Breast epithelium (tissue), 4 donors: ENCODE results near the gene CTNNA3. TPM values are rescaled to one million over a fixed set of nuclear protein-coding genes. Genes with fewer than 3 reads are reported as not detected.
"Not testable (repeated sequence)": the region's sequence is repeated elsewhere in the genome, so short reads cannot be mapped to it uniquely, and the experiment has no call there.

Source experiments
- DNase-seq, 2 donors: peaks; one replicate each; pipeline ENCODE4 v3.0.0-alpha.2; 2019; ENCODE audit warnings: low spot score in 2 of 2
- H3K27ac ChIP-seq, 2 donors: fragments of 200-600 bp; sonication (generic) in 1 of 2; one replicate each; pipeline ENCODE4 v1.5.1; 2016 to 2019; ENCODE audit warnings: mild to moderate bottlenecking in 1 of 2
- H3K27me3 ChIP-seq, 2 donors: fragments of 200-600 bp; sonication (generic) in 1 of 2; one replicate each; pipeline versions ENCODE4 v1.5.1 to v1.6.0; 2017 to 2019; ENCODE audit warnings: control low read depth in 1 of 2, mild to moderate bottlenecking in 1 of 2
- H3K36me3 ChIP-seq: fragments of 200-600 bp; one replicate; pipeline ENCODE4 v1.5.1; 2019
- H3K4me1 ChIP-seq, 2 donors: fragments of 200-600 bp; sonication (generic); one replicate each; pipeline ENCODE4 v1.5.1; 2016 to 2019; ENCODE audit warnings: control low read depth in 1 of 2
- H3K4me3 ChIP-seq, 3 donors: fragments of 200-600 bp; sonication (generic); 1 replicate in 2 of 3; 2 replicates in 1 of 3; pipeline ENCODE4 v1.5.1; 2016 to 2019; ENCODE audit warnings: mild to moderate bottlenecking in 3 of 3, moderate library complexity in 2 of 3
- H3K9me3 ChIP-seq, 2 donors: fragments of 200-600 bp; sonication (generic) in 1 of 2; one replicate each; pipeline ENCODE4 v1.5.1; 2016 to 2019; ENCODE audit warnings: control low read depth in 1 of 2
- POLR2A ChIP-seq: fragments of 450-650 bp; IDR thresholded peaks from one replicate; pipeline ENCODE4 v1.6.1; 2016; ENCODE audit warnings: antibody characterized with exemption, mild to moderate bottlenecking, moderate library complexity
- POLR2AphosphoS5 ChIP-seq, 3 donors: sonication (generic); formaldehyde crosslinking; IDR thresholded peaks; one replicate each; pipeline ENCODE4 v1.6.1; 2017; ENCODE audit warnings: antibody characterized with exemption in 3 of 3
- intact Hi-C: fragments of 100-400 bp; cut with DNase I; formaldehyde crosslinking; loops from one replicate; pipeline ENCODE4 v1.15.1; 2023; ENCODE audit warnings: low total_unique reads
- total RNA-seq, 3 donors: library from RNA; depleted of rRNA; stranded (reverse); fragments of >200 nt; gene quantifications; one replicate each; pipeline ENCODE4 v1.1.0, GENCODE V29; 2016
- TF ChIP-seq, protein P1 (sequence below), 3 donors: fragments of 450-650 bp; IDR thresholded peaks; one replicate each; pipeline ENCODE4 v1.5.1; 2016 to 2017; ENCODE audit warnings: antibody characterized with exemption in 3 of 3, mild to moderate bottlenecking in 3 of 3, moderate library complexity in 3 of 3

The CTNNA3 gene
- total RNA-seq, 3 donors from 2014 or later = 0.33 to 1.1 (median 0.59) TPM

GRCh38 chr10:67224553-67224952 lies 471.4 kb downstream of the CTNNA3 start:
- no peaks in the 10 kb centered on the region for H3K27me3 ChIP-seq
- H3K27ac ChIP-seq = no peak overlapping the region
- no peak for DNase-seq
- peaks cover 4 to 5% of the 10 kb centered on the region in 2 donors for H3K9me3 ChIP-seq
- intact Hi-C loops = no loop called here
- H3K4me3 ChIP-seq = no peak overlapping the region
- H3K4me1 ChIP-seq = no peaks in the 10 kb centered on the region
- TF ChIP-seq, protein P1, sequence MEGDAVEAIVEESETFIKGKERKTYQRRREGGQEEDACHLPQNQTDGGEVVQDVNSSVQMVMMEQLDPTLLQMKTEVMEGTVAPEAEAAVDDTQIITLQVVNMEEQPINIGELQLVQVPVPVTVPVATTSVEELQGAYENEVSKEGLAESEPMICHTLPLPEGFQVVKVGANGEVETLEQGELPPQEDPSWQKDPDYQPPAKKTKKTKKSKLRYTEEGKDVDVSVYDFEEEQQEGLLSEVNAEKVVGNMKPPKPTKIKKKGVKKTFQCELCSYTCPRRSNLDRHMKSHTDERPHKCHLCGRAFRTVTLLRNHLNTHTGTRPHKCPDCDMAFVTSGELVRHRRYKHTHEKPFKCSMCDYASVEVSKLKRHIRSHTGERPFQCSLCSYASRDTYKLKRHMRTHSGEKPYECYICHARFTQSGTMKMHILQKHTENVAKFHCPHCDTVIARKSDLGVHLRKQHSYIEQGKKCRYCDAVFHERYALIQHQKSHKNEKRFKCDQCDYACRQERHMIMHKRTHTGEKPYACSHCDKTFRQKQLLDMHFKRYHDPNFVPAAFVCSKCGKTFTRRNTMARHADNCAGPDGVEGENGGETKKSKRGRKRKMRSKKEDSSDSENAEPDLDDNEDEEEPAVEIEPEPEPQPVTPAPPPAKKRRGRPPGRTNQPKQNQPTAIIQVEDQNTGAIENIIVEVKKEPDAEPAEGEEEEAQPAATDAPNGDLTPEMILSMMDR (IDR thresholded peaks at IDR 0.05) = no peak
- TF ChIP-seq POLR2AphosphoS5 (IDR thresholded peaks at IDR 0.05) = no peak
- TF ChIP-seq POLR2A = no peak
- no peaks in the 10 kb centered on the region for H3K36me3 ChIP-seq

- Histone ChIP-seq H3K4me1 (no peaks in the 10 kb centered on the region), H3K27ac (no peak overlapping the region), H3K4me3 (no peak overlapping the region), H3K9me3 (peaks cover 0 to 4% of the 10 kb centered on the region in 2 donors), H3K36me3 (no peaks in the 10 kb centered on the region), H3K27me3 (no peaks in the 10 kb centered on the region)
- TF ChIP-seq, protein P1 (IDR thresholded peaks at IDR 0.05) = no peak
- TF ChIP-seq POLR2A = no peak
- no peak for TF ChIP-seq POLR2AphosphoS5 (IDR thresholded peaks at IDR 0.05)
- DNase-seq = no peak
- intact Hi-C loops = no loop called here
Observed at GRCh38 chr10:67222934-67223333, 473.1 kb downstream of the CTNNA3 start.

- no peaks in the 10 kb centered on the region for H3K4me1 ChIP-seq
- H3K9me3 ChIP-seq = peaks cover 0 to 4% of the 10 kb centered on the region in 2 donors
- H3K4me3 ChIP-seq = no peak overlapping the region
- no peak for DNase-seq
- H3K36me3 ChIP-seq = no peaks in the 10 kb centered on the region
- H3K27me3 ChIP-seq = no peaks in the 10 kb centered on the region
- no peak for TF ChIP-seq POLR2AphosphoS5 (IDR thresholded peaks at IDR 0.05)
- no peak for TF ChIP-seq POLR2A
- TF ChIP-seq, protein P1 (IDR thresholded peaks at IDR 0.05) = no peak
- no peak overlapping the region for H3K27ac ChIP-seq
- intact Hi-C loops = no loop called here
Observed at GRCh38 chr10:67221939-67222494, 474.0 kb downstream of the CTNNA3 start.

GRCh38 chr10:67211680-67212079 lies 484.3 kb downstream of the CTNNA3 start:
- H3K27ac ChIP-seq = no peak overlapping the region
- no peaks in the 10 kb centered on the region for H3K27me3 ChIP-seq
- no peaks in the 10 kb centered on the region for H3K36me3 ChIP-seq
- intact Hi-C loops = no loop called here
- DNase-seq = no peak
- H3K4me3 ChIP-seq = no peak overlapping the region
- H3K9me3 ChIP-seq = no peaks in the 10 kb centered on the region
- TF ChIP-seq, protein P1 (IDR thresholded peaks at IDR 0.05) = no peak
- TF ChIP-seq POLR2AphosphoS5 (IDR thresholded peaks at IDR 0.05) (no peak), POLR2A (no peak)
- no peaks in the 10 kb centered on the region for H3K4me1 ChIP-seq

DNA sequence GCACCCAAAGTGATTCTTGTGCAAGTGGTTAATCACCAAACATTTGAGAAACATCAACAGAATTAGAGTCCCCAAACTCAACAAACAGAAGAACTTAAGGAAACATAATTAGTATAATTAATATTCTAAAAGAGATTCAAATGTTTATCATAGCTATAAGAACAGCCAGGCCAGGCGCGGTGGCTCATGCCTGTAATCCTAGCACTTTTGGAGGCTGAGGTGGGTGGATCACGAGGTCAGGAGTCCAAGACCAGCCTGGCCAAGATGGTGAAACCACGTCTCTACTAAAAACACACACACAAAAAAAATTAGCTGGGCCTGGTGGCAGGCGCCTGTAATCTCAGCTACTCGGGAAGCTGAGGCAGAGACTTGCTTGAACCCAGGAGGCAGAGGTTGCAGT lies 488.1 kb downstream of the CTNNA3 start:
- intact Hi-C loops = loop anchor here (10.0 kb wide), 1 partner anchor 707 kb away; no protein-coding TSS in a partner anchor
- DNase-seq, H3K27ac ChIP-seq, H3K4me3 ChIP-seq, H3K36me3 ChIP-seq, H3K9me3 ChIP-seq, H3K4me1 ChIP-seq, H3K27me3 ChIP-seq: not testable (repeated sequence)
